HG03354 (cell line): ENCODE results near the gene CASP3.
"Not testable (repeated sequence)": the region's sequence is repeated elsewhere in the genome, so short reads cannot be mapped to it uniquely, and the experiment has no call there.

Experiments used
- ATAC-seq: cut with Tn5 transposase; IDR thresholded peaks from one replicate; pipeline ENCODE4 v1.9.1; 2021; ENCODE audit warnings: mild to moderate bottlenecking; ENCODE audit not compliant: unreplicated experiment, poor library complexity, severe bottlenecking

The CASP3 gene

GRCh38 chr4:184666670-184667069 lies 17.4 kb upstream of the CASP3 start:
- ATAC-seq, result no peak

- ATAC-seq, result peak; percentile 71
Observed at GRCh38 chr4:184664445-184665210, 15.4 kb upstream of the CASP3 start.

GRCh38 chr4:184662236-184662635 lies 13.0 kb upstream of the CASP3 start:
- no peak for ATAC-seq

- ATAC-seq, result no peak
Observed at GRCh38 chr4:184660978-184661377, 11.7 kb upstream of the CASP3 start.

GRCh38 chr4:184657820-184658219 lies 8.6 kb upstream of the CASP3 start:
- ATAC-seq, result not testable (repeated sequence)

GRCh38 chr4:184657144-184657543 lies 7.9 kb upstream of the CASP3 start:
- no peak for ATAC-seq

GRCh38 chr4:184655889-184656869 lies 6.9 kb upstream of the CASP3 start:
- no peak for ATAC-seq

GRCh38 chr4:184653650-184654049 lies 4.4 kb upstream of the CASP3 start:
- no peak for ATAC-seq

GRCh38 chr4:184652681-184653080 lies 3.4 kb upstream of the CASP3 start:
- ATAC-seq, result not testable (repeated sequence)

GRCh38 chr4:184651899-184652298 lies 2.7 kb upstream of the CASP3 start:
- no peak for ATAC-seq

- peak; percentile 12 for ATAC-seq
Observed at GRCh38 chr4:184649971-184650855, 966 bp upstream of the CASP3 start.

GRCh38 chr4:184648313-184649025 lies 778 bp downstream of the CASP3 start:
- ATAC-seq, result peak; percentile 35

GRCh38 chr4:184648054-184648312 lies 1.3 kb downstream of the CASP3 start:
- no peak for ATAC-seq

GRCh38 chr4:184647266-184648053 lies 1.8 kb downstream of the CASP3 start:
- no peak for ATAC-seq

GRCh38 chr4:184645904-184646610 lies 3.2 kb downstream of the CASP3 start:
- no peak for ATAC-seq

- no peak for ATAC-seq
Observed at GRCh38 chr4:184644553-184645307, 4.5 kb downstream of the CASP3 start.

GRCh38 chr4:184643731-184644130 lies 5.5 kb downstream of the CASP3 start:
- ATAC-seq, result no peak
